Right renal cortex interstitium (tissue), 3 donors: ENCODE results near the gene ADARB2. TPM values are rescaled to one million over a fixed set of nuclear protein-coding genes. Genes with fewer than 3 reads are reported as not detected.

ENCODE experiments used
- DNase-seq, 3 donors: peaks; one replicate each; pipeline ENCODE4 v3.0.0-alpha.2; 2013; ENCODE audit warnings: low read depth in 3 of 3, low spot score in 2 of 3
- polyA plus RNA-seq, 3 donors: library from polyadenylated mRNA; unstranded; fragments of 120-200 nt; gene quantifications; one replicate each; pipeline ENCODE4 v1.2.1, GENCODE V29; 2013; ENCODE audit not compliant: insufficient read length in 3 of 3

ADARB2 gene
- polyA plus RNA-seq, 3 donors = 0.87 to 1.4 (median 1.4) TPM

- DNase-seq = no peak
Measured at GRCh38 chr10:1509011-1509530, 228.3 kb downstream of the ADARB2 start.

- no peak for DNase-seq
Measured at GRCh38 chr10:1508096-1508495, 229.2 kb downstream of the ADARB2 start.

GRCh38 chr10:1507436-1507835 is 229.9 kb downstream of the ADARB2 start:
- no peak for DNase-seq

- no peak for DNase-seq
Measured at GRCh38 chr10:1504940-1505339, 232.4 kb downstream of the ADARB2 start.

- no peak for DNase-seq
Measured at GRCh38 chr10:1504286-1504685, 233.0 kb downstream of the ADARB2 start.

GRCh38 chr10:1502451-1502850 is 234.9 kb downstream of the ADARB2 start:
- DNase-seq = no peak

- DNase-seq = no peak
Measured at GRCh38 chr10:1499359-1499957, 237.9 kb downstream of the ADARB2 start.

GRCh38 chr10:1498746-1499358 is 238.5 kb downstream of the ADARB2 start:
- DNase-seq = no peak

- no peak for DNase-seq
Measured at GRCh38 chr10:1495915-1496517, 241.3 kb downstream of the ADARB2 start.

- no peak for DNase-seq
Measured at GRCh38 chr10:1492641-1493040, 244.7 kb downstream of the ADARB2 start.

- DNase-seq = no peak
Measured at GRCh38 chr10:1491901-1492300, 245.4 kb downstream of the ADARB2 start.

GRCh38 chr10:1489801-1490200 is 247.5 kb downstream of the ADARB2 start:
- no peak for DNase-seq

GRCh38 chr10:1488970-1489548 is 248.3 kb downstream of the ADARB2 start:
- DNase-seq = no peak

GRCh38 chr10:1486841-1487687 is 250.3 kb downstream of the ADARB2 start:
- no peak for DNase-seq

- no peak for DNase-seq
Measured at GRCh38 chr10:1485357-1485756, 252.0 kb downstream of the ADARB2 start.

GRCh38 chr10:1483826-1484225 is 253.5 kb downstream of the ADARB2 start:
- DNase-seq = no peak

GRCh38 chr10:1483246-1483645 is 254.1 kb downstream of the ADARB2 start:
- DNase-seq = no peak

- no peak for DNase-seq
Measured at GRCh38 chr10:1477578-1477977, 259.7 kb downstream of the ADARB2 start.

GRCh38 chr10:1476455-1476803 is 260.9 kb downstream of the ADARB2 start:
- DNase-seq = no peak

GRCh38 chr10:1475771-1476454 is 261.4 kb downstream of the ADARB2 start:
- no peak for DNase-seq
